ENCODE measurements around the gene STX18.
"Not testable (repeated sequence)": the region's sequence is repeated elsewhere in the genome, so short reads cannot be mapped to it uniquely, and the experiment has no call there.

Gene STX18

DNA sequence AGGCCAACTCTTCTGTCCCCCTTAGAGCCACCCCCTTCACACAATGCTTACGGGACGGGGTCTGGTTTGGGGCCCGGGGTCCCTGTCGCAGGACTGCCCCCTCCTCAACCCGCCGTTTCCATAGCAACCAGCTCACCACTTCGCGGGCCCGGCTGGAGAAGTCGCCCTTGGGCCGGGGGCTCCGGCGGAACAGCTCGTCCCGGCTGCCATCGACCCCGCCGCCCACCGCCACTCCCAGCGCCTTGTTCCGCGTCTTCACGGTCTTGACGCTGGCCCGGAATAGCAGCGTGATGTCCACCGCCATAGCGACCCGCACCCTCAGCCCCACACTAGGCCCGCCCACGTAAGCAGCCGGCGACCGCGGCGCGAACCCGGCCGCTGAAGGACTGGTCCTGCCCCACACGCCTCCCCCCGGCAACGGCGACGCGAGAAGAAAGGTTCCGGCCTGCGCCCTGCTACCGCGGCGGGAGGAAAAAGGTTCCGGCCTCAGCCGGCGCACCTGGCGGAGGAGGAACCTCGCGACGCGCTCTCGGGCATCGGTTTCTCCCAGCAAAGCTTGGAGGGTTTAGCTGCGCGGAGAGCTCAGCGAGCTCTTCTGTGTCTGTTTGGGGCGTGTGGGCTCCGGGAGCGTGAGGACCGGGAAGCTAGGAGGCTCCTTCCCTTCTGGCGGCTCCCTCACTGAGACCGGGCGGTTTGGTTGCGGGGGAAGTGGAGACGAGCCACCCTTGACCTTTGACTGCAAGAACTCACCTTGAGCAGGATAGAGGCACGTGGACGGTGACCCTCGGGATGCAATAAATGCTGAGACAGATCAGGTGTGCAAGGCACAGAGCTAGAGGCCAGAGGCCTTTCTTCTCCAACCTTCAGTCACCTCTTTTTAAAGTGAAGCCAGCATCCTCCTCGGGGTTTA, at the start of gene STX18:
TSS of gene STX18 (minus strand) at position 388 of the 910 bp plus-strand sequence. CDS start at position 304, 84 bp downstream.
- peak; percentile 76 to 88 for DNase-seq

- DNase-seq = no peak
These were observed 49.2 kb upstream of the STX18 start for GRCh38 chr4:4591071-4591470.

- DNase-seq = no peak
These were observed 48.7 kb upstream of the STX18 start for GRCh38 chr4:4590546-4590945.

DNA sequence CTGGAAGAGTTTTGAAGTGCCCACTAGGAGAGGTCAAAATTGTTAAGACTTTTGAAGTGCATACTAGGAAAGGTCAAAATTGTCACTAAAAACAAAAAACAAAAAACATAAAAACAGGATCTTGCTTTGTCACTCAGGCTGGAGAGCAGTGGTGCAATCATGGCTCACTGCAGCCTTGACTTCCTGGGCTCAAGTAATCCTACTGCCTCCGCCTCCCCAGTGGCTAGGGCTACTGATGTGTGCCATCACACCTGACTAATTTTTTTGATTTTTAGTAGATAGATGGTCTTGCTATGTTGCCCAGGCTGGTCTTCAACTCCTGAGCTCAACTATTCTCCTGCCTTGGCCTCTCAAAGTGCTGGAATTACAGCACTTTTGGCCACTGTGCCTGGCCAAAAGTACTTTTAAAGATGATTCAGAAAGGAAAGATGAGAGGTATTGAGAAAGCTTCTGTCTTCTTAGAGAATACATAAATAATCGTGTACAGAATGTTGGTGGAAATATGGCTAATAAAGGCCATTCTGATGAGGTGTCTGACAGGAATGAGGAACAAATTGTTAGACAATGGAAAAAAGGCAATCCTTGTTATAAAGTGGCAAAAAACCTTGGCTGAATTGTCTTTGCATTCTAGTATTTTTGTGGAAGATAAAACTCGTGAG, 43.3 kb upstream of the STX18 start:
- DNase-seq = no peak

DNA sequence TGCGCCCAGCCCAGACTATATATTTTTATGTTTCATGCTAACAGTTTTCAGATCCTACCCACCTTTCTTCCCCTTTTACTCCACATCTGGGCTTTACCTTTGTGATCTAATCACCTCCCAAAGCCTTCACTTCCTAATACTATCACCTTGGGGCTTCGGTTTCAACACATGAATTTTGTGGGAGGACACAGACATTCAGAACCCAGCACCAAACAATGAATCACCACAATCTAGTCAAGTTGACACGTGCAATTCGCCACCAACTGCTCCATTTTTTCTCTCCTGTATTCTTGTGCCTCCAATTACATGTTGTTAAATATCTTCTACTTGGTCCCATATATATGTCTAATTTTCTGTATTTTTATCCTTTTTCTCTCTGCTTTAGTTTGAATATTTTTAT, 41.8 kb upstream of the STX18 start:
- DNase-seq = no peak

- DNase-seq = no peak
These were observed 40.8 kb upstream of the STX18 start for GRCh38 chr4:4582653-4583052.

DNA sequence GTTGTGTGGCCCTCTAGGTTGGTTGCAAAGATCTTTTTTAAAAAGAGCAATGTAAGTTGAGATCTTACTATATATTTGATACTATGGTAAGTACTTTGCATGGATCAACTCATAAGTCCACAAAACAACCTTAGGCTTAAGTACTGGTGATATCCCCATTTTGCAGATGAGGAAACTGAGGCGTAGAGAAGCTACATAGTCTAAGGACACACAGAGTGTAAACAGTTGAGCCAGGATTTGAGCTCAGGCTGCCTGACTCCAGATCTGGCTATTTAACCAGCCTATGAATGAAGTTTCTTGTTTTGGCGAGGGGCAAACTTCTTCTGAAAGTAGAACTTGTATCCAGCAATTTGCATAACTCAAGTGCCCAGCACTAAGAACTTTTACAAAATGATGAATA, 38.6 kb upstream of the STX18 start:
- no peak for DNase-seq

DNA sequence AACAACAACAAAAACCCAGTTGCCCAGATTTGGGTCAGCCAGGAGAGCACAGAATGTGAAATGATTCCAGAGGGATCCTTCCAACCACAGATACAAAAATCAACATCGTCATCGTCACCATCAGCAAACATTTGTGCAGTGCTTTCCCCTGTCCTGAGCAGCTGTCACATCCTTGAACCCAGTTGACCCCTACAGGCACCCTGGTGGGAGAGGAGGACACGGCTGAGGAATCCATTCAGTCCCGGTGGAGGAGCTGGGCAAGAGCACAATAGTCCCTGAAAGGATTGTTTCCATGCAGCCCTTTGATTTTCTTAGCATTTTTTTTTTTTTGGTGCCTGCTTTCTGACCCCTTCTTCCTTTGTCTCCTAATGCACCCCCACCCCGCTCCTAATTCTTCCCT, 37.1 kb upstream of the STX18 start:
- DNase-seq = no peak

DNA sequence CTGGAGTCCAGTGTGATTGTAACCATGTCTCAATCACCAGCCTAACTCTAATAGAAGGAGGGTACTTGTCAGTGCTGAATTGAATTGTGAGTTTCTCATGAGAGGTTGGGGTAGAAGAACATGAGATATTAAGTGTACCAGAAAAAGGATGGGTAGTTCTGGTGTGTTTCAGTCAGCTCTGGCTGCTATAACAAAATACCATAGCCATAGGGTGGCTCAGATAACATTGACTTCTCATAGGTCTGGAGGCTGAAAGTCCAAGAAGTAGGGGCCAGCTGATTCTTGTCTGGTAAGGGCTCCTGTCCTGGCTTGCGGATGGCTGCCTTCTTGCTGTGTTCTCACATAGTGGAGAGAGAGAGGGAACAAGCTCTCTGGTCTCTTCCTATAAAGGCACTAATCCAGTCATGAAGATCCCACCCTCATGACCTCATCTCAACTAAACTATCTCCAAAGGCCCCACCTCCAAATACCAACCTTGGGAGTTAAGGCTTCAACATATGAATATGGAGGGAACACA, 35.6 kb upstream of the STX18 start:
- no peak for DNase-seq

DNA sequence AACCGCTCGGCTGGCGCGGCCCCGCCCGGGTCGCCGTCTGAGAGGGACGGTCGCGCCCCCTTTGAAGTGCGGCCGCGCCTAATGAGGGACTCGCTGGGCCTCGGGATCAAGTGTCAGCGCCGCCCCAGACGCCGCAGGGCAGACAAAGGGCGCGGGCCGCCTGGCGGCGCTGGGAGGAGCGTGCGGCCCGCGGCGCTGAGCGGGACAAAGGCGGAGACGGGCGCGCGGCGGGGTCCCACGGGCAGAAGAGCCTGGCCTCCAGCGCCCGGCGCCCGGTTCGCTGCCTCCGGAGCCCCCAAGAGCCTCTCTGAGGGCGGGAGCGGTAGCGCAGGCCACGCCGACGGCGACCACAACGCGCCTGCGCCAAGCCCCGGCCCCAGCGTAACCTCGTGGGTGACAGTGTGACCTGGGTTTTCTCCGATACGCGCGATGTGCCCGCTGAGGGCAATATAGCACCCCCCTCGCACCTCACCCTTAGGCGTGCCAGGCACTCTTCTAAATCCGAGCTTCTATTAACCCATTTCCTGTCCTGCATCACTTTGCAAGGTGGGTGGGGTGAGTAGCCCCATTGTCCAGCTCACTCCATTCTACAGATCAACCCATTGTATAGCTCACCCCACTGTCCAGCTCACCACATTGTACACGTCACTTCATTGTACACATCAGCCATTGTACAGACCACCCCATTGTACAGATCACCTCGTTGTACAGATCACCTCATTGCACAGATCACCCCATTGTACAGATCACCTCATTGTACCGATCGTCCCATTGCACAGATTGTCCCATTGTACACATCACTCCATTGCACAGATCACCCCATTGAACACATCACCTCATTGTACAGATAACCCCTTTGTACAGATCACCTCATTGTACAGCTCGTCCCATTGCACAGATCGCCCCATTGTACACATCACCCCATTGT, 33.7 kb upstream of the STX18 start:
- peak; percentile 49 to 54 for DNase-seq

- DNase-seq = peak; percentile 39 to 56
These were observed 32.9 kb upstream of the STX18 start for GRCh38 chr4:4574792-4575191.

- no peak for DNase-seq
These were observed 32.2 kb upstream of the STX18 start for GRCh38 chr4:4574052-4574451.

GRCh38 chr4:4572821-4573220, 31.0 kb upstream of the STX18 start:
- peak; percentile 50 to 64 for DNase-seq

DNA sequence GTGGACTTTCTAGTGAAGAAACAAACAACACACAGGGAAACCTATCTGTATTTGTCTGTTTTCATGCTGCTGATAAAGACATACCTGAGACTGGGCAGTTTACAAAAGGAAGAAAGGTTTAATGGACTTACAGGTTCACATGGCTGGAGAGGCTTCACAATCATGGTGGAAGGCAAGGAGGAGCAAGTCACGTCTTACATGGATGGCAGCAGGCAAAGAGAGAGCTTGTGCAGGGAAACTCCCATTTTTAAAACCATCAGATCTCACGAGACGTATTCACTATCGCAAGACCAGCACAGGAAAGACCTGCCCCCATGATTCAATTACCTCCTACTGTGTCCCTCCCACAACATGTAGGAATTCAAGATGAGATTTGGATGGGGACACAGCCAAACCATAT, 28.0 kb upstream of the STX18 start:
- DNase-seq = not testable (repeated sequence)

DNA sequence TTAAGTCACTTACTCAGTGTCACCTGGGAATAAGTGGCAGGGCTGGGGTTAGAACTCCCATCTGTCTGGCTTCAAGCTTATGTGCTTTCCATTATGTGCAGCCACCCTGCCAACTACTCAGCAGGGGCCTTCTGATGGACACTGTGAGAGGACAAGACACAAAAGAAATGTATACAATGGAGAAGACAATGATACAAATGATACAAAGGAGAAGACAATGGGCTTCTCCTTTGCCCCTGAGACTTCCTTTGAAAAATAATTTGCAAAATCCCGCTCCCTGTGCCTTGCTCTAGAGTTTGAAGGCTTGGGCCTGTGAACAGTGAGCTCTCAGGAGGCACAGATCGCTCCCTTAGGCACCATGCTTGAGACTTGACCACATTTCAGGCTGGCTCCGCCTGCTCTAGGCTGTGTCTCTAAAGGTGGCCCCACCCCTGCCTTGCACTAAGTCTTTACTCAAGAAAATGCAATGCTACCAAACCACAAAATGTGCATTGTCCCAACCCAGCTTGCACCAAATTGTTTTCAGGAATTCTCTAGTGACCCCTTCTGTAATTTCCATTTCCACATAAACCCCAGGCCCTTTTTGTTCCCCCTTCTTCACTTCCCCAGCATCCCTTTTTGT, 27.1 kb upstream of the STX18 start:
- no peak for DNase-seq

GRCh38 chr4:4566359-4566758, 24.5 kb upstream of the STX18 start:
- DNase-seq = not testable (repeated sequence)

GRCh38 chr4:4564522-4564921, 22.7 kb upstream of the STX18 start:
- no peak for DNase-seq

DNA sequence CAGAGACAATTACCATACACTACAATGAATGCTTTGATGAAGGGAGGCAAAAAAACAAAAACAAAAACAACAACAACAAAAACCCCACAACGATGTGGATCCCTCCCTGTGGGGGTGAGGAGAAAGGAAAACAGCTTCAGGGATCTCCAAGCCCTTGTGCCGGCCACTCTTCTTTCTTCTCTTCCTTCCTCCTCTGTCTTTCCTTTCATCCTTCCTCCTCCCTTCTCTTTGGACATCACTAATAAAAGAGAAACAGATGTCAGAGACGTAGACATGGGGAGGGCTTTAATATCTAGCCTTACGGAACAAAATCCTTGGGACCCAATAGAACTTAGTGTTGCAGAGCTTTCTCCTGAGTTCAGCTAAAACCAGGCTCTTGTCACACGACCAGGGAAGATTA, 18.8 kb upstream of the STX18 start:
- no peak for DNase-seq

GRCh38 chr4:4560136-4560535, 18.3 kb upstream of the STX18 start:
- DNase-seq = no peak

DNA sequence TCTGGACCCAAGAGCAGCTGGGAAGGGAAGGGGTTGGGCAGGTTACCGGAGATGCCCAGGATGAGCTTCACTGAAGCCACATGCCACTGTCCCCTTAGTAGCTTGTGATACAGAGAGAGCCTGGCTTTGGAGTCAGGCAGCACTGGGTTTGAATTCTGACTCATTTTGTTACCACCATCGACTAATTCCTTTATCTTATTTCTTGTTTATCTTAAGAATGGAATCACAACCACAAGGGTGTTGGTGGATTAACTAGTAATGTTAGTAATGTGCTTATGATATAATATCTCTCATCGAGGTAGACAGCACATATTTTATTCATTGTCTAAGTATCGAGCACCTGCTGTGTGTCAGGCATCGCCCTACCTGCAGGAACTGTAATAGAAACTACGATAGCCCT, 17.7 kb upstream of the STX18 start:
- no peak for DNase-seq

- DNase-seq = no peak
These were observed 17.0 kb upstream of the STX18 start for GRCh38 chr4:4558881-4559280.

- no peak for DNase-seq
These were observed 14.1 kb upstream of the STX18 start for GRCh38 chr4:4555916-4556315.
